GDM1 (cell line): ENCODE data around the gene TGFBR1.

Experiments used
- DNase-seq: peaks from one replicate; lab custom pipeline; 2025; lab: John Stamatoyannopoulos, UW

TGFBR1 gene

DNA sequence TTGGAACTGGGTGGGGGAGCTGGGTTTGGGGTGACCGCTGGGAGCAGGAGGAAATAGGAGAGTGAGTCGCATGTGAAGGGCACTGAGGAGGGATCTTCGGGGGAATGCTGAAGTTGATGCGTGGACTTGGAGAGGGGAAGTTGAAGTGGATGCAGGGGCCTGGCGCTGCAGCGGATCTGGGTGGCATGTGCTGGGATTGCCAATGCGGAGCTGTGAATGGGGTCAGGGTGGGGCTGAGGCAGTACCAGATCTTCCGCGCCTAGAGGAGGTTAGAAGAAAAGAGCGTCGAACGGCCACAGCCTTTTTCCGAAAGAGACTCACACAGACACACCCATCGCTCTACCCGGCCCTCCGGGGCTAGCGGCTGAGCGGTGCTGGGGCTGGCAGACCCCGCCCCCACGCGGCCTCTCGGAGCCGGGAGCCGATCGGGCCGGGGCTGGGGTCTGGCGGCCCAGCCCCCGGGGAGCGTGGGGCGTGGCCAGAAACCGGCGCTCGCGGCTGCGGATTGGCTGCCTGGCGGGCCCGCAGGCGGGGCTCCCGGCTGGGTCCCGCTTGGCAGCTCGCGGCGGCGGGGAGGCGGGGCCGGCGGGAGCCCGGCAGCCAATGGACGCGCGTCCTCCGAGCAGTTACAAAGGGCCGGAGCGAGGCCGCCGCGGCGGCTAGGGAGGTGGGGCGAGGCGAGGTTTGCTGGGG, at the start of gene TGFBR1:
TGFBR1 (plus strand) TSS at position 655 of the 693 bp plus-strand sequence. CDS start 93 bp downstream, outside the sequence.
- peak; percentile 96 for DNase-seq

DNA sequence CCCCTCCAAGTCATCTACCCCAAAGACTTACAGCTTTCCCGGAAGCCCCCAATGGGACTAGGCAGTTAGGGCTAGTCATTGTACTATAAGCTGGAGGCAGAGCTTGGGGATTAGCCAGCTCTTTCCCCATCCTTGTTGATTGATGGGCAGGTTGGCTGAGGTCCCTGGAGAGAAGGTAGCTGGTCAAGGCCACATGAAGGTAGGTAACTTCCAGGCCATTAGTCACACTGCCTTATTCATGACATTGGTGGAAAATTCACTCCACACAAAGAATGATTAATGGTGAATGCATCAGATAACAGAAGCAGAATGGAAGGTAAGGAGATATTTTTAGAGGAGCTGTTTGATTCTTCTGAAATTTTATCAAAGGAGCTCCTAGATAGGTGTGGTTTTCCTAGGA, 49.5 kb upstream of the TGFBR1 start:
- no peak for DNase-seq

- DNase-seq: no peak
These were observed 48.7 kb upstream of the TGFBR1 start for GRCh38 chr9:99056186-99056585.

DNA sequence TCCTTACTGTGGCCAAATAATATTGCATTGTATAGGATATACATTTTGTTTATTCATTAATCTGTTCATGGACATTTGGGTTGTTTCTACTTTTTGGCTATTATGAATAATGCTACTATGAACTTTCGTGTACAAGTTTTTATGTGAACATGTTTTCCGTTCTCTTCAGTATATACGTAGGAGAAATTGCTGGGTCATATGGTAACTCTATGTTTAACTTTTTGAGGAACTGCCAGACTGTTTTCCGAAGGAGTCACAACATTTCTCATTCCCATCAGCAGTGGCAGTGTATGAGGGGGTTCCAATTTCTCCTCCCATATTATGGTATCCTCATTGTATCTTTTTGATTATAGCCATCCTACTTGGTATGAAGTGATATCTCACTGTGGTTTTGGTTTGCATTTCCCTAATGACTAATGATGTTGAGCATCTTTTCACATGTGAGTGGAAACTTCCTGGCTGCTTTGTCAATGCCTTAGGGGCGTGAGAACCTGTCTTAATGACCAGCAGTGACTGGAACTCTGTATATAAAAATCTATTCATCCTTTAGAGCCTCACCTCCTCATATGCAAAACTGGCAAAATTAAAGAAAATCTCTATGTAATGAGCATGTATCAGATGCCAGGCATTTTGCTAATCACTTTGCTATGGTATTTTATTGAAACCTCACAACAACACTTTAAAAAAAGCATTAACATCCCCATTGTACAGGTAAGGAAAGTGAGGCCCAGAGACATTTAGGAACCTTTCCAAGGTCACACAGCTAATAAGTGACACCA, 47.8 kb upstream of the TGFBR1 start:
- no peak for DNase-seq

DNA sequence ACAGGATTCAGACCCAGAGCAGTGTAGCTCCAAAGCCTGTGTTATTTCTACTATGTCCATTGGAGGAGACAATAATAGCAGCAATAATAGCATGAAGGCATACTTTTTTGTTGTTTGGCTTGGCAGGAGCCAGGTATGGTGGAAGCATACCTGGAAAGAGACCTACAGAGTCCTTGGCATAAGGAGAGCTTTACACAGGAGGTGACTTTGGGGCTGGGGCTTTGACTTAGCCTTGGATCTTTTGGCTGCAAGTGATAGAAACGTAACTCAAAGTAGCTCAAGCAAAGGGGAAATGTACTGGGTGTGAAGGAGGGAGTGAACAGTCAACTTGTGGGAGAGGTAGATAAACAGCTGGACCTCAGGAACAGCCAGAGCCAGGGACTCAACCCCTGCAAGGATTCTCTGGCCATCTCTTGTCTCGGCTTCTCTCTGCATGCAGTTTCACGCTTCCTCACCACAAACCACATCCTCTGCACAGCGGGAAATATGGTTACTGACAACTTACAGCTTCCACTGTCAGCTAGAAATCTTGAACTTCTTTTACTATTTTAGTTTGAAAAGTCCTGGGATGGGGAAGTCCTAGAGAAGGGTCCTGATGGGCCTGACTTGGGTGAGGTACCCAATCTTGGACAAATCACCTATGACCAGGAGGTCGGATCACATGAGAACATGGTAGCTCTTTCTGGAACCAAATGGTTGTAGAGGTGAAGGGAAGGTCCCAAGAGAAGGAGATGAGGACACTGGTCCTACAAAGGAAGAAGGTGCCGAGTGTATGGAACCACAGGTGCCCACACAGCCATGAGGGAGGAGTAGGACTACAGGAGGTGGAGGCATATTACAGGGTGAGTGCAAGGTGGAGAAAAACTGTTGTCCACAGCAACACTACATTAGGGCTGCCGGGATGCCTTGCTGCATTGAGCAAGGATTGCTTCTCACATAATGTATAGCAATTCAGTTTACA, 47.0 kb upstream of the TGFBR1 start:
- peak; percentile 90 for DNase-seq

- peak; percentile 70 for DNase-seq
These were observed 45.7 kb upstream of the TGFBR1 start for GRCh38 chr9:99058964-99059921.

DNA sequence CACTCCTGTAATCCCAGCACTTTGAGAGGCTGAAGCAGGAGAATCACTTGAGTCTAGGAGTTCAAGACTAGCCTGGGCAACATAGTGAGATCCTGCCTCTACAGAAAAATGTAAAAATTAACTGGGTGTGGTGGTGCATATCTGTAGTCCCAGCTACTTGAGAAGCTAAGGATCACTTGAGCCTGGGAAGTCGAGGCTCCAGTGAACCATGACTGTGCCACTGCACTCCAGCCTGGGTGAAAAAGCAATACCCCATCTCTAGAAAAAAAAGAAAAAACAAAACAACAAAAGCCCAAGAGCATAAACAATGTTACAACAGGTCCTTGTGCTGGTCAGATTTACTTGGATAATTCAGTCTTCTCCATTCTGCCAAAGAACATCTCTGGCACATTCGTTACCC, 44.3 kb upstream of the TGFBR1 start:
- DNase-seq: no peak

DNA sequence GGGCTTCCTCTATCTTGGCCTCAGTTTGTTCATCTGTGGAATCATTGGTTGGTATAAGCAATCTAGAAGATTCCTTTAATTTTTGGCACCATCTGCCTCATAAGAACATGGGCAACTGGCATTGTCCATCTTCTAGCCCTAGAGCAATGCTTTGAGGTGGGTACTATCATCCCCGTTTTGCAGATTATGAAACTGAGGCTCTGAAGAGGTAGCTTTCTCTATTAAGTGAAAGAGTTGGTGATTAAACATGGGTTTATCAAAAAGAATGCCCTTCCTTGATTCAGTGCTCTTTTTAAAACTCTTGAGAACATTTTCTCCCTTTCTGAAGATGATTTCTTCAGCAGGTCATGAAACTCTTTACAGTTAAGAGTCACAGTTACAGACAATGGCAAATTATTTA, 42.4 kb upstream of the TGFBR1 start:
- DNase-seq: no peak

- DNase-seq: no peak
These were observed 41.4 kb upstream of the TGFBR1 start for GRCh38 chr9:99063522-99063921.

GRCh38 chr9:99066571-99066970, 38.3 kb upstream of the TGFBR1 start:
- DNase-seq: no peak

DNA sequence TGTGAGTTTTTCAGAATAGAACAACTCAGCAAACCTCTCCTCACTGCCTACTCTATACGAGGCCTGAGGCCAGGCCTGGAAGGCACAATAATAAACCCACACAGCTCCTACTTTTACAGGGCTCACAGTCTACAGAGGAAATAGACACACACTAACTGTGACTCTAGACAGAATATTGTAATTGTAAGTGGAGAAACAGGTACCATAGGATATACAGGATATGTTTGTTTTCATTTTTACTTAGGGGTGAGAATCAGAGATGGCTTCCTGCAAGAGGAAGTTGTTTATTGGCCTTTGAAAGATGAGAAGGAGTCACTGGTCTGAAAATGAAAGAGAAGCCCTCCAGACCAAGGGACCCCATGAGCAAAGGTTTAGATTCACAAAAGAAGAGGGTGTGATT, 35.8 kb upstream of the TGFBR1 start:
- no peak for DNase-seq

DNA sequence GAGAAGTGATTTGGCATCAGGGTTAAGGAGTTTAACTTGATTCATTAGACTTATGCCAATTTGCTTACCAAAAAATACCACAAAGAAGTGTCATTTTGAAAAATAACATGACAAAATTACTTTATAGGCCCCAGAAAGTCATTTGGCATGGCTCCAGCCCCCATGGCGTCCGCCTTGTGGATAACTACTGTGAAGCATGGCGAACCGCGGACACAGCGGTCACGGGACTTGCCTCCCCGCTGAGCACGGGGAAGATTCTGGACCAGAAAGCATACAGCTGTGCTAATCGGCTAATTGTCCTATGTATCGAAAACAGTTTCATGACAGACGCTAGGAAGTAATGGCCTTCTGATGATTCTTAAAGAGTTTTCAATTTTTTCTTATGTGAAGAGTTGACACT, 35.4 kb upstream of the TGFBR1 start:
- DNase-seq: no peak

DNA sequence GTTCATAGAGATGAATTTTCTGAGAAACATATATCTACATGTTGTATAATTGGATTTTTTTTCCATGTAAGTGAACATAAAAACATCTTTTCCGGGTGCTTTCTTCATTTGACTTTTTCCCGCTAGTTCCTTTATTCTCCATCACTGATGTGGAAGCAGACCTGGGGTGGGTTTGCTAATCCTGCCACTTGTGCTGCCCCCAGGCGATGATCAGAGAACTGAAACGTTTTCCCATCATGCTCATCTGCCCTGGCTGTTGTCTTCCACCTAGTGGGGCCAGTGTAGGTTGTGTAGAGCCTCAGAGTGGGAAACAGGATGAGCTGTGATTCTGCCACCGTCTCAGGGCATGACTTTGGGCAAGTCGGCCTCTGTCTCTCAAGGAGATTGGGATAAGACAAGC, 34.2 kb upstream of the TGFBR1 start:
- no peak for DNase-seq

GRCh38 chr9:99071313-99072039, 33.4 kb upstream of the TGFBR1 start:
- DNase-seq: no peak

GRCh38 chr9:99072040-99072394, 32.9 kb upstream of the TGFBR1 start:
- no peak for DNase-seq

DNA sequence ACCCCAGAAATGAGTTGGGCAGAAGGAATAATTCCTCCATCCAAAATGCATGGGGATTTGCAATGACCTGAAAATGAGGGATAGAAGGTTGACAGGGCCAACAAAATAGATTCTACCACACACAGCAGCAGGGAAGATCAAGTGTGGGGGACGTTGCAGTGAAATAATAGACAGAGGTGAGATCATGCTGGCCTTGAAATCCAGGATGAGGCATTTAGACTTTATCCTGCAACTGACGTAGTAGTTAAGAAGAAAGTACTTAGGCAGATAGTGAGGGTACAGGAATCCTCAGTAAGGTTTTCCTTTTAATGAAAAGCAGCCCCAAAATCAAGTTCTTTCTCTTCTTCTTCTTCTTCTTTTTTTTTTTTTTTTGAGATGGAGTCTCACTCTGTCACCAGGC, 31.6 kb upstream of the TGFBR1 start:
- no peak for DNase-seq

DNA sequence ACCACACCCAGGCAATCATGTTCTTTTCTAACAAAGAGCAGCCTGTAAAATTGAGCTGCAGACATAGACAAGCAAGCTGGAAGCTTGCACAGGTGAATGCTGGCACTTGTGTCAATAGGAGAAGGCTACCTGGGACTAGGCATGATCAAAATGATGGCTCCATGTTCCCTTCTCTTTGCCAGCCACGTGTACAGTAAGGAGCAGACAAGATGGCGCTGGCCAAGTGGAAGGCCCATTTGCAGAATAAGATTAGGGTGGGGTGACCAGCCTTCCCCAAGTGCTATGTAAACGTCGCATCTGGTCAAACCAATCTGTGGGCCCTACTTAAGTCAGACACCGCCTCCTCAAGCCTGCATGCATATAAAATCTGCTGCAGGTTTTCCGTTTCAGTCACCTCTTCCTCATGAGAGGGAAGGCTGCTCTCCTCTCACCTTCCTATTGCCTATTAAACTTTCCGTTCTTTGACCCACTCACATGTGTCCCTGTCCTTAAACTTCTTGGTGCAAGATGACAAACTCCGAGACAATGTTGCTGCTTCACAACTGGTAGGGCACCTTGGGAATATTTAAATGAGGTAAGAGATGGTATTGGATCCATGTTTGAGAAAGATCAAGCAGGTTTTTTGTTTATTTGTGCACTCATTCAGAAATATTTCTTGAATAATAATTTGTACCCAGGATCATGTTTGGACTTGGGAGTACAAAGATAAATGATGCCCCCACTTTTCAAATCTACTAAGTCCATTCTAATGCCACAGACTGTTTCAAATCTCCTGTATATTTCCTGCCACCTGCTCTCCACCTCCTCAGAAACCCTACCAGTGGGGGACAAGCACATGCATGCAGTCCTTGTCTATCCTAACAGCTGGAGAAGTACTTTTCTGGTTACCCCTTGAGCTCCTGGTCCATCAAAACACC, 30.7 kb upstream of the TGFBR1 start:
- no peak for DNase-seq

DNA sequence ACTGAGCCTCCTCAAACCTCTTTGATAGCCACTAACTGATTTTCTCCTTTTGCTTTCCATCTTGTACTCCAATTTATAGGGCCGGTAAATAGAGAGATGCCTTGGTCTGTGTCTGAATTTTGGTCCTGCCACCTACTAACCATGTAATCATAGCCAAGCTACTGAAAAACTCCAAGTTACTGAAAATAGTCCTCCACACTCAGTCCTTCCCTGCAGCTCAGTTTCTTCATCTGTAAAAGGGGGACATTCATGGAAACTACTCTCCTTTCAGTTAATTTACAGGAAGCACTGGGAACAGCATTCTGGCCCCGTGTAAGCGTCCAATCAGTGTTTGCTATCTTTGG, 30.0 kb upstream of the TGFBR1 start:
- no peak for DNase-seq

DNA sequence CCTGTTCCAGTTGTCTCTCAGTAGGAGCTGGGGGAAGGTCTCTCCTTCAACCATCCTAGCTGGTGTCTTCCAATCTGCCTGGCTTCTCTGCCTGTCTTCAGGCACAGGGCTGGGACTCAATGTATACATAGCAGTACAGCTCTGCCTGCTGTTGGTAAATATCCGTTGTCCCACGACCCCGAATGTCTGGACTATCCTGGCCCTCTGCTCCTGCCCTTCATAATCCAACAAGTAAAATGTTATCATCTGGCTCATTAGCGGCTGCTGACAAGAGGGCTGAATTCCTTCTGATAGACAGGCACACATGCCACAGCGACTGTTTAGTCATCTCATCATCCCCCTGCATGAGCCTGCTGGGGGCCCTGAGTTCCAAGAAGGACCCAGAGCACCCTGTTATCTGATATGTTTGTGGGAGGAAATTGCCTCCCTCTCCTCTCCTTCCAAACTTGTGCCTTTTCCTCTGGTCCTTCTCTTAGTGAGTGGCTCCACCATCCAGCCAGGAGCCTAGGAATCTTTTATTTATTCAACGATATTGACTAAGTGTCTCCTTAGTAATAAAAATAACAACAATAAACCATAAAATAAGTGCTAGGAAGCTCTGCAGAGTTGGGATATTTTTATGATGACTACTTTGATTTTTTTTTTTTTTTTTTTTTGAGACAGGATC, 29.5 kb upstream of the TGFBR1 start:
- DNase-seq: no peak
